ENCODE data around the gene RPS3. TPM values are rescaled to one million over a fixed set of nuclear protein-coding genes. Genes with fewer than 3 reads are reported as not detected.

RPS3 gene
- total RNA-seq, 1 experiment from 2014 or later, result 3,765 TPM

- Histone ChIP-seq H3K9me3 (ENCODE audit: control insufficient read depth, low read depth, low read length) (no peaks in the 10 kb centered on the region), H4K20me1 (ENCODE audit: control insufficient read depth, insufficient read depth, insufficient read length) (no peaks in the 10 kb centered on the region), H3K4me1 (ENCODE audit: insufficient read depth, low read length) (no peaks in the 10 kb centered on the region; the same call in 1 of the 2 replicates), H3K27ac (ENCODE audit: insufficient read length, low read depth, low read length) (no peak overlapping the region), H2AK5ac (ENCODE audit: insufficient read length, low read length) (no peak overlapping the region), H3K4me2 (ENCODE audit: insufficient read depth, insufficient read length, low read length) (no peak overlapping the region), H3K79me2 (ENCODE audit: insufficient read depth, low read length) (no peaks in the 10 kb centered on the region), H3K23me2 (ENCODE audit: insufficient read length, low read depth, low read length, poor library complexity, severe bottlenecking) (no peaks in the 10 kb centered on the region), H3K9ac (ENCODE audit: extremely low read depth, insufficient read length, low read length) (no peak overlapping the region), H3T11ph (ENCODE audit: low read length) (no peak overlapping the region), H3K14ac (ENCODE audit: insufficient read depth, low read length) (no peak overlapping the region), H2BK12ac (ENCODE audit: insufficient read length, low read depth, low read length) (no peak overlapping the region), H4K8ac (replicated peaks; ENCODE audit: insufficient read length, low read depth, low read length) (no peak overlapping the region), H2AFZ (ENCODE audit: low read length) (no peak overlapping the region), H3K79me1 (ENCODE audit: insufficient read depth, low read depth, low read length, poor library complexity, severe bottlenecking) (no peaks in the 10 kb centered on the region), H2BK5ac (ENCODE audit: insufficient read length, low read length) (no peak overlapping the region), H4K5ac (ENCODE audit: insufficient read length, low read depth, low read length) (no peak overlapping the region), H3K56ac (ENCODE audit: insufficient read length, low read depth, low read length) (no peak overlapping the region), H4K91ac (ENCODE audit: insufficient read length, low read depth, low read length) (no peak overlapping the region), H3K4ac (ENCODE audit: low read depth, low read length) (no peak overlapping the region), H2BK20ac (ENCODE audit: low read depth, low read length, poor library complexity, severe bottlenecking) (no peak overlapping the region), H3K23ac (ENCODE audit: insufficient read length, low read depth, low read length) (no peak overlapping the region), H2BK120ac (ENCODE audit: low read depth, low read length, poor library complexity, severe bottlenecking) (no peak overlapping the region), H3K18ac (ENCODE audit: insufficient read length, low read depth, low read length) (no peak overlapping the region), H3K27me3 (ENCODE audit: insufficient read depth, low read length) (no peaks in the 10 kb centered on the region), H2BK15ac (ENCODE audit: low read depth, low read length) (no peak overlapping the region)
- no peak for TF ChIP-seq CTCF (conservative IDR thresholded peaks at IDR 0.05)
- Mint-ChIP-seq H3K27me3 (ENCODE audit: low read depth) (0 out of 2 replicates have a peak, but pooled peaks cover 2% of the 10 kb centered on the region), H3K9me3 (peaks cover 0 to 2% of the 10 kb centered on the region in 2 experiments; a peak in 1 of 5 replicates), H3K4me1 (peaks cover 0 to 5% of the 10 kb centered on the region in 2 experiments; a peak in 1 of 4 replicates), H3K4me3 (no peak overlapping the region), H3K36me3 (ENCODE audit: insufficient read depth in 1 of 3, low read depth in 3 of 3) (no peaks in the 10 kb centered on the region), H3K27ac (no peak overlapping the region)
- WGBS (ENCODE audit: extremely low coverage, insufficient read length, low lambda C conversion rate), result no CpG with 5 or more reads among the region's 8 CpGs
- DNase-seq, result no peak
Observed at GRCh38 chr11:75371949-75372876, 27.1 kb upstream of the RPS3 start.
